ENCODE measurements around the gene CD52.

Gene CD52, protein sequence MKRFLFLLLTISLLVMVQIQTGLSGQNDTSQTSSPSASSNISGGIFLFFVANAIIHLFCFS

DNA sequence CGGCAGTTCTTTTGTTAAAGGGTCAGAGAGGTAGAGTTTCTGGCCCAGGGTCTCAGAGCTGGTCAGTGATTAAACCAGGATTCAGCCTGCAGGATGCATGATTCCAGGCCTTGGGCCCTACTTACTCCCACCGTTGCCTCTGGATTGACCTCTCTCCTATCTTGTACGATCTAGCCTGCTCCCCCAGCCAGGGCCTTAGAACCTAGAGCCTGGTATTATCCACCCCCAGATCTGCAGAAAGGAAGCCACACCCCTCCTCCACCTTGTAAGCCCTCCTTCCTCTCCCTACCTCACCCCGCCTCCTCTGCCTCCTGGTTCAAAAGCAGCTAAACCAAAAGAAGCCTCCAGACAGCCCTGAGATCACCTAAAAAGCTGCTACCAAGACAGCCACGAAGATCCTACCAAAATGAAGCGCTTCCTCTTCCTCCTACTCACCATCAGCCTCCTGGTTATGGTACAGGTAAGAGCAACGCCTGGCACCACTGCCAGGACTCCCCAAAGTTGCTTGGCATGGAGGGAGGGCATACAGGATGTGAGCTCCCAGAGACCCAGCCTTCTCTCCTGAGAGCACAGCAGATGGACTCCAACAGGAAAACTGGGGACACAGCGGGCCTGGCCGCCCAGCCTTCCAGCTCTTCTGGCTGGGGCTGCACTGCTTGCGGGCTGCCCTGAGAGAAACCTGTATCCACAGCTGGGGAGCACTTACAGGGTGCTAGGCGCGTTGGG is at the start of gene CD52:
TSS of gene CD52 (plus strand) at position 347 of the 726 bp plus-strand sequence. CDS start at position 407, 60 bp downstream.
- peak; percentile 83 for DNase-seq

DNA sequence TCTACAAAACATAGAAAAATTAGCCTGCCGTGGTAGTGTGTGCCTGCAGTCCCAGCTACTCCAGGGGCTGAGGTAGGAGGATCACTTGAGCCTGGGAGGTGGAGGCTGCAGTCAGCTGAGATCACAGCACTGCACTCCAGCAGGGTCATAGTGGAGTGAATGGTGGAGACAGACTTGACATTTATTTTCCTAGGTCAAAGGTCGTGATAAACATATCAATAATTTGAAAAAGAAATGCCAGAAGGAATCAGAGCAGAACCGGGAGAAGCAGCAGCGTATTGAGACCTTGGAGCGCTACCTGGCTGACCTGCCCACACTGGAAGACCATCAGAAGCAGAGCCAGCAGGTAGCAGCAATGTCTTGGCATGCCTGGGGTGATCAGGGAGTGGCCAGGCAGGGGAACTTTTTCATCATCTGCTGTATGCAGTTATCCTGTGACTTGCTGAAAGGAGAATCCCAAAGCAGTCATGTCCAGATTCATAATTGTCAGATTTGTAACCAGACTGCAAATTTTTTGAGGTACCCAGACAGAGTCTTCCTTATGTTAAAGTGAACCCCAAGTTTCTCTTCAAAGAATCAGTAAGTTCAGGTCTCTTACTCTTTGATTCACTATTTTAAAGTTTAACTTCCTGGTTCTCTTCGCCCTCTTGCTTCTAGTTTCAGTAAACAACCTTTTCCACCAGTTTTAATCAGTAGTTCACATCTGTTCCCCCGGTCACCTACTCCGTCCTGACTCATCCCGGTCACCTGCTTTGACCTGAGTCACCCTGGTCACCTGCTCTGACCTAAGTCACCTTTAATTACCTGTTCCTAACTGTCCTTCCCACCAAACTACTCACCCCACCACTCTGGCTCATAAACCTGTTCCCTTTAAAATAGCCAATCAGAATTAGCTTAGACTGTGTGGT is 49.2 kb upstream of the CD52 start:
- DNase-seq, result no peak

DNA sequence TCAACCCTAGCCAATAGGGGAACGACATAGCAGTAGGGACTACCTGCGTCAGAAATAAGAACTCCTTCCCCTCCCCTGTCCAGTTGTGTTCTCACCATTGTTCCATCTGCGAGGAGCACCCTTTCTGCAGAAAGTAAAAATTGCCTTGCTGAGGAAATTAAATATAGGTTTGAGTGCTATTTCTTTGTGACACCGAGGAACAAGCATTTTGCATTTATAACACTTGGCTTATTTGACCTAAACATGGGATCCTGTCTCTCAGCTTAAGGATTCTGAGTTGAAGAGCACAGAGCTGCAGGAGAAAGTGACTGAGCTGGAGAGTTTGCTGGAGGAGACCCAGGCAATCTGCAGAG is 48.6 kb upstream of the CD52 start:
- DNase-seq, result no peak

DNA sequence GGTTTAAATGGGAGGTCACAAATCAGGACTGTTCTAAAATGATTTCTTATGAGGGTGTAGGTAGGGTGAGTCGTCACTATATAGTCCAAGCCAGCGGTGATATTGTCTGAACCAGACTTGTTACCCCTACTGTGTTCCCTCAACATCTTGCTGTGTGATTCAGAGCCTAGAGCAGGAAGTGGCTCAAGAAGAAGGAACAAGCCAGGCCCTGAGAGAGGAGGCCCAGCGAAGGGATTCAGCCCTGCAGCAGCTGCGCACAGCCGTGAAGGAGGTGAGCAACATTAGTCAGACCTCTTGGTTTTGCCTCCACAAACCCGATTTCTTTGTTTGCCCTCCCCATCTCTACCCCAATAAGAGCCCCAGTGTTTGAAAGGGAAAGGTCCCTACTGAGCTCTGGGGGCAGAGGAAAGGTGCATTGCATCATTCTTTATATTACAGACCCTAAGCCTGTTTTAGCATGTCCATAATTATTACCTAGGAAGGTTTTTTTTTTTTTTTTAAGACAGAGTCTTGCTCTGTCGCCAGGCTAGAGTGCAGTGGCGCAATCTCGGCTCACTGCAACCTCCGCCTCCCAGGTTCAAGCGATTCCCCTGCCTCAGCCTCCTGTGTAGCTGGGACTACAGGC is 42.8 kb upstream of the CD52 start:
- no peak for DNase-seq

DNA sequence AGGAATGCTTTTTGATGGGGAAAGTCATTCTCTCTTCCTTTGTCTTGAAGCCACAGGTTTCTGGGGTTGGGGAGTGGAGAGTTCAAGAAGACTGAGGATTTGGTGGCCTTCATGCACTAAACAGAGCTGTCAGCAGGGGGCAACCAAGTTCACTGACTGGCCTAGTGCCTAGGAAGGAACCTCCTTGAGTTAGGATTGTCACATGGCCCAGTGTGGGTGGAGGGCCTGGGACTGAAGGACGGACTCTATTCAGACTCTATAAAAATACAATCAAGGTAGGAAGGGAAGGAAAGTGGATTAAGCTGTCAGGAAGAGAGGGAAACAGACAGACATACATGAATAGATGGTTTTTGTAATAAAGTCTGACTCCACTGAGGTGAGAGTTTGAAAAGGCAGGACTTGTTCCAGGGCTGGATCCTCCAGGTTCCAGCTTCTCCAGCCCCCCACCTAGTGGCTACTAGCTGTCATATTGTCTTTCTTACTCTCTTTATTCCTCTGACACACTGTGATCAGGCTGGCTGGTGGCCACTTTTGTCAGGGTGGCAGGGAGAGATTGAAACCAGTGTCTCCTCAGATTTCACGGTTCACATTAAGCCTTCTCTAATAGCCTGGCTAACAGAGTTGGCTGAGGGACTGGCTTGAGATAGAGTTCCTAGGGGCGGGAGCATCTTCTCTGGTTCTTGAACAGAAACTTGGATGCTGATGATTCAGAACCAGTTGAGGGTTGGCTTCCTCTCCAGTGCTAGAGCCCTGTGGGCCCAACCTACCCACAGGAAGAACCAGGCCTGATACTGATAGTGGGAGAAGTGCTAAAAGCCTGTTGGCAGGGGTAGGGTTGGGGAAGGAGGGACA is 42.0 kb upstream of the CD52 start:
- peak; percentile 82 for DNase-seq

DNA sequence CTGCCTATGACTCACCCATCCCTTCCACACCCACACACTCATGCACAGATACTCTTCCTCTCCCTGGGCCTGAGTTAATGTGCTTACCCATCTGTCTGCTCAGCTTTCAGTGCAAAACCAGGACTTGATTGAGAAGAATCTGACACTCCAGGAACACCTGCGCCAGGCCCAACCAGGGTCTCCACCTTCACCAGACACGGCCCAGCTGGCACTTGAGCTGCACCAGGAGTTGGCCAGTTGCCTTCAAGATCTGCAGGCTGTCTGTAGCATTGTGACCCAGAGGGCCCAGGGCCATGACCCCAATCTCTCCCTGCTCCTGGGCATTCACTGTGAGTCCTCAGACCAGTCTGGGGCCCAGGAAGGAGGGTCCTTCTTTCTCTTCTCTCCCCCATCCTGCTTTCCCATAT is 41.3 kb upstream of the CD52 start:
- DNase-seq, result no peak

DNA sequence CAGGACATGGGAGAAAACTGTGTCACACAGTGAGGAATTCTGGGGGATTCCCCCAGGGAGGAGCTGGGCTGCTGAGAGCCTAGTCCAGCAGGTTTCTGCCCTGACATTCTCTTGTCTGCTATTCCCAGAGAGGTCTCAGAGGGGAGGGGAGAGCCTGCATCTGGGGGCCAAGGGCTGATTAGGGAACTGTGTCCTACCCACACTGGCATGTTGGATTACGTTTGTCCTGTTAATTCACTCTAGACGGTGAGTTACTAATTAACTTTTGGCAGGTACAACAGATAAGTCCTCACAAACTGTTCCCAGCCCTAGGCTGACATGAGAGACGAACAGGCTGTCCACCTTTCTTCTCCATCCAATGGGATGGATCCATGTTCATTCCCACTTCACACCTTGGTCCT is 40.5 kb upstream of the CD52 start:
- no peak for DNase-seq

DNA sequence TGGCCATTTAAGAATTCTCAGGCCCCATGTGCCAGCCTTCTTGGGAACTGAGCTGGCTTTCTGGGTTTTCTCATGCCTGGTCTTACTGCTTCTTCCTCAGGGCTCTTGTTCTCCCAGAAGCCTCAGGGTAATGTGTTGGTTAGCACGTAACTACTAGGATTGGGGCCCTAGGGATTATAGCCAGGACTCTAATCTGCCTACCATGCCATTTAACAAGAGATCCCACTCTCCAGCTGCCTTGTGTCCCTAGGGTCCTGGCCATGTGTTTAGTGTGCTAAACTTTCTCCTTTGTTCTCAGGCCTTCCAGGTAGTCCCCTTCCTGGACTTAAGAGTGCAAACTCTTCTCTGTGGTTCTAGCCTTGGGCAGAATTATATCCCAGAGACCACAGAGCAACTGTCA is 40.0 kb upstream of the CD52 start:
- DNase-seq, result no peak

DNA sequence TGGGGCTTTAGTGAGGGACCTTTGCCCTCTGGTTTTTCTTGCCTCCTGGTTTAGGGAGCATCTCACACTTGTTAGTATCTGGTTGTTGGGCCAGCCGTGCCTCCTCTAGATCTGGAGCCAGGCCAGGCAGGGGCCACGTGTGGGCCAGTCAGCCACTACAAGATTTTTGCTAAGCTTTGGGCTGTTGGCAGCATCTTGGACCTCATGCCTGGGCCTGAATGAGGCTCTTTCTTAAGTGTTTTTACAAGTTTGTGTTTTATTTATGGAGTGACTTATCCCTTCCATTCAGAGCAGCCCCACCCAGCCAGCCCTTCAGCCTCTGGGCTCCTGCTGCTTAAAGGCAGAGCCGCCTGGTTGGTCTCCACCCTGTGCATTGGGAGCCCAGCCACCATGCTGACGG is 39.5 kb upstream of the CD52 start:
- DNase-seq, result no peak

DNA sequence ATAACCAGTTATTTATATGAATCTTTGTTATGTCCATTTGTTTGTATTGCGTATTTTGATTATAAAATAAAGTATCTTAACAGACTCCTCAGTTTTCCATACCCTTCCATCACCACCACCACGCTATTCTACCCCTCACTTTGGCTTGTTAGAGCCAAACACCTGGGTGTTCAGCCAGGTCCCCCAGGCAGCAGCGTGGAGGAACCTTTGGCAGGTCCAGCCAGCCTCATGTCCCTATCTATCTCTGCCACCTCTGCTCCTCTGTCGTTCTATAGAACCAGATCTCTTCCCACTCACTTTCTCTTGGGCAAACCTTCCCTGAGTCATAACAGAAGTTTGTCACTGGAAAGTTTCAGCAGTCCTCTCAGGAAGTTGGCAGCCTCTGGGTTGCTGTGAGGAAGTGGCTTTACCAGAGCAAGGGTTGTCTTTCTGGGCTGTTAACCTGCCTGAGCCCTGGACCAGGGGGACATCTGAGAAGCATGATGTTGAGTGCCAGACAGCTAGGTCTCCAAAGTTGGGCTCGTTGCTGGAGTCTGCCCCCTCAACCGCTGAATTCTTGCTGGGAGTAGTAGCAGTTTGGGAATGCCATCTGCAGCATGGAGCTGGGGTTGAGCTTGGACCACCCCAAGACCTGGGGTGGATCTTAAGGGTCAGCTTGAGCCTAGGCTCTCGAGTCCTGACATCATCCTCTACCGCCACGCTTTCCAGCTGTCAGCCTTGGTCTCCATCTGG is 38.9 kb upstream of the CD52 start:
- DNase-seq, result peak; percentile 39

DNA sequence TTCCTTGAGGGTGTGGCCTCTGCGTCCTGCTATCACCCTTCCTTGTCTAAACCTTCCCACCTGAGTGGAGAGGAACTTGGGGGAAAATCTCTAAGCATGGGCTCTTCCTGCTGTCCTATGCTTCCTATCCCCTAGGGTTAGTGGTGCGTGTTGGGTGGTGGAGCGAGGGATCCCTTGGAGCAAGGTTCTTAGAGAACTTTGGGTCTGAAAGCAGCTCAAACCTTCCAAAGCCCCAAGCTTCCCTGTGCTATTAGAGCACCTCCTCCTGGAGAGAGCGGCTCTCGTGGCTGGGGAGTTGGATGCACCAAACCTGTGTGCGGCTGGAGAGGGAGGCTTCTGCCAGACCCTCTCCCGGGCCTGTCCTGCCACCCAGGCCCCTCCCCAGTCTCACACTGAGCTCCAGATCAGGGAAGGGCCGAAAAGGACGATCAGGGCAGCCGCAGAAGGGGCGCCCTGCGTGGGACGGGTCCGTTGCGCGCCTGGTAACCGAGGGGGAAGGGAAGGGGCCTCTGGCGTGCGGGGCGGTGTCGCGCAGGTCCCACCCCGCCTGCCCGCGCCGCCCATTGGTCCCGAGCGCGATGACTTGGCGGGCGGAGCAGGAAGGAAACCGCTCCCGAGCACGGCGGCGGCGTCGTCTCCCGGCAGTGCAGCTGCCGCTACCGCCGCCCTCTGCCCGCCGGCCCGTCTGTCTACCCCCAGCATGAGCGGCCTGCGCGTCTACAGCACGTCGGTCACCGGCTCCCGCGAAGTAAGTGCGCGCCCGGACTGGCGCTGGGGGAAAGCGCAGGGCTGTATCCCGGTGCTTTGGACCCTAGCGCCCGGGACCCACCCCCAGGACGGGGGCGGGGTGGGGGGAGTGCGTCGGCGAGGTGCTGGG is 38.1 kb upstream of the CD52 start, which contains the start of gene SH3BGRL3:
TSS of gene SH3BGRL3 (plus strand) at position 631 of the 877 bp plus-strand sequence. CDS start at position 701, 70 bp downstream.
- peak; percentile 85 for DNase-seq

DNA sequence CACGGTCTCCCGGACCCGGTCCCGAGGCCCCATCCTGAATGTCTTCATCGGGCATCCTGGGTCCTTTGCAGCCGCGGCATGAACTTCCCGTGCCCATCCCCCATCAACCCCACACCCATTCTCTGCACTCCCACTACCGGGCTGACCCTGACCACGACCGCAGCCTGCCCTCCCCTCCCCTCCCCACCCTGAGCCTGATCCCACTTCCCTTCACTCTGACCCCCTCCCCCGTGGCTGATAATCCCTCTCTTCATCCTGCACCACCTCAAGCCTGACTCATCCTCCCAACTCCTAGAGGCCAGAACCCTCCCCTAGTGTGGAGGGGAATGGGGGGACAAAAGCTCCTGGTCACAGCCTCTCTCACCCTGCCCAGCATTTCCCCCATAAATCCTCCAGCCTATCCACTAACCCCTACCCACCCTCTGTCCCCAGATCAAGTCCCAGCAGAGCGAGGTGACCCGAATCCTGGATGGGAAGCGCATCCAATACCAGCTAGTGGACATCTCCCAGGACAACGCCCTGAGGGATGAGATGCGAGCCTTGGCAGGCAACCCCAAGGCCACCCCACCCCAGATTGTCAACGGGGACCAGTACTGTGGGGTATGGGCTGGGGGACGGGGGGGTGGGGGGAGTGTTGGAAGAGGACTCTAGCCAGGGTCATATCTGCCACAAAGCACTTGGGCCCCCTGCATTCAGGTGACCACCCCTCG is 37.3 kb upstream of the CD52 start:
- DNase-seq, result no peak

DNA sequence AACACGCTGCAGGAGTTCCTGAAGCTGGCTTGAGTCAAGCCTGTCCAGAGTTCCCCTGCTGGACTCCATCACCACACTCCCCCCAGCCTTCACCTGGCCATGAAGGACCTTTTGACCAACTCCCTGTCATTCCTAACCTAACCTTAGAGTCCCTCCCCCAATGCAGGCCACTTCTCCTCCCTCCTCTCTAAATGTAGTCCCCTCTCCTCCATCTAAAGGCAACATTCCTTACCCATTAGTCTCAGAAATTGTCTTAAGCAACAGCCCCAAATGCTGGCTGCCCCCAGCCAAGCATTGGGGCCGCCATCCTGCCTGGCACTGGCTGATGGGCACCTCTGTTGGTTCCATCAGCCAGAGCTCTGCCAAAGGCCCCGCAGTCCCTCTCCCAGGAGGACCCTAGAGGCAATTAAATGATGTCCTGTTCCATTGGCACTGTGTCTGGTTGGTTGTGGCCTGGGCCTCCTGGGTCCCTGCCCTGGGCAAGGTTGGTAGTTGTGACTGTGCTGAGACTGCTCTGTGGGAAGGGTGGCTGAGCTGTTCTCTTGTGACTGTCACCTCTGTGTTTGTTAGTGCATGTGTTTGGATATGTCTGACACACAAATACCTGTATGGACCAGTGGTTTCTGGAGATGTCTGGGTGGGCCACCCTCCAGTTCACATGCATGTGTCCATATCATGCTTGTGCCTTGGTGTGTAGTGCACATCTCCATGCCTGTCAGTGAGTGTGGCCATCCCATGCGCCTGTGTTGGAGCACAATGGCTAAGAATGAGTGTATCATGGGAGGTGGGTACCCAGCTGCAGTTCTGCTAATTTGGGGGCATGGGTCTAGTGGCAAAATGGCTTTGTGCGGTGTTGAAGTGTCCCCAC is 36.4 kb upstream of the CD52 start:
- DNase-seq, result no peak

DNA sequence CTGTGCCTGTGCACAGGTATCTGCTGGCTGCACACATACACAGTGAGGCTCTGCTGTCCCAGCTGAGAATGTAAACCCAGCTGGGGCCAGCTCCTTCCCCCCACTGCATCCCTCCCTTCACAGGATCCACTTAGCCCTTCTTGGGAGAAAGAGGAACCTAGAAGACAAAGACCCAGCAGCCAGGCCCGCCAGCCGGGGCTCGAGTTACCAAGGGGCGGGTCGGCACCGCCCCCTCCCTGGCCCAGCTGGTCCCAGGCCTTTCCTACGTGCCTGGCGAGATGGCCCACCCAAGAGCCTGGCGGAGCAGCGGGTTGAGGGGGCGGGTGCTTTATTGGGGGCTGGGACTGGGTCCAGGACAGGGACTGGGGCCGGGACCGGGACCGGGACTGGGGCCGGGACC is 35.8 kb upstream of the CD52 start:
- DNase-seq, result no peak

DNA sequence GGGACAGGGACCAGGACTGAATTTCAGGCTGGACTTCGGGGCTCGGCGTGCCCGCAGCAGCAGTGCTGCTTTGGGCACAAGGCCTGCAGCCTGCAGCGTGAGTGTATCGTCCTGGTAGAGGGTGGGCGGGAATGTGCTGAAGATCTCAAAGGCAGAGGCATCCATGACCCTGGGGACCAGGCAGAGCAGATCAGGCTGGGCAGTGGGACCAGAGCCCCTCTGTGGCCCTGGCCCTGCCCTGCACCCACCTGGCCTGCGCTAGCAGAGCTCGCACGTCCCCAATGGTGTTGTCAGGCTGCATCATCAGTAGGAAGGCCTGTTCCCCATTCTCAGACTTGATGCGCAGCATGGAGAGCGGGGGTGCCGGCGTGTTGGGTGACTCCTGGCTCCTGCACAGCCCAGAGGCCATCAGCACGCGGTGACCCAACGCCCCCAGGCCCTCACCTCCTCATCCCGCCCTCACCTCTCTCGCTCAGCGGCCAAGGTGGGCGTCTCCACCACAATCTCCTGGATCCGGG is 35.3 kb upstream of the CD52 start:
- DNase-seq, result no peak

DNA sequence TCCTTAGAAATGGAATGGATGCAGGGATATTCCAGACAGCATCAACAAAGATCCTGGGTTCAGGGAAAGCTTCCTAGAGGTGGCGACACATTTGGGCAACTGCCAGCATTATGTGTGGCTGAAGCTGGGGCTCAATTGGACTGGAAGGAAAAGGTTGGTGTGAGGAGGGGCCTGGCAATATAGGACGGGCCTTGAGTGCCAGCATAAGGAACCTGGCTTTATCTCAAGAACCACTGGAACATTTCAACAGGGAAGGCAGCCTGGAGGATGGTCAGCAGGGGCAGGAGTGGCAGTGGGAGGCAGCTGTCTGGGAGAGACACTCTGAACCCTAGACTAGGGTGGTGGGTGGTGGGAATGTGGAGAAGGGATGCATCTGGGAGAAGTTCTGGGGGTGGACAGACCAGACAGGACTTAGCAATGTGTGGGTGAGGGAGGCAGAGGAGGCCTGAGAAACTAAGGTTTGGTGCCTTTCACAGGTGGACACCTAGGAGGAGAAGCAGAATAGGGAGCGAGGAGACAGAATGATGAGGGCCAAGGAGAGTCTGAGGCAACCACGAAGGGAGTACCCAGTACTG is 34.4 kb upstream of the CD52 start:
- no peak for DNase-seq

DNA sequence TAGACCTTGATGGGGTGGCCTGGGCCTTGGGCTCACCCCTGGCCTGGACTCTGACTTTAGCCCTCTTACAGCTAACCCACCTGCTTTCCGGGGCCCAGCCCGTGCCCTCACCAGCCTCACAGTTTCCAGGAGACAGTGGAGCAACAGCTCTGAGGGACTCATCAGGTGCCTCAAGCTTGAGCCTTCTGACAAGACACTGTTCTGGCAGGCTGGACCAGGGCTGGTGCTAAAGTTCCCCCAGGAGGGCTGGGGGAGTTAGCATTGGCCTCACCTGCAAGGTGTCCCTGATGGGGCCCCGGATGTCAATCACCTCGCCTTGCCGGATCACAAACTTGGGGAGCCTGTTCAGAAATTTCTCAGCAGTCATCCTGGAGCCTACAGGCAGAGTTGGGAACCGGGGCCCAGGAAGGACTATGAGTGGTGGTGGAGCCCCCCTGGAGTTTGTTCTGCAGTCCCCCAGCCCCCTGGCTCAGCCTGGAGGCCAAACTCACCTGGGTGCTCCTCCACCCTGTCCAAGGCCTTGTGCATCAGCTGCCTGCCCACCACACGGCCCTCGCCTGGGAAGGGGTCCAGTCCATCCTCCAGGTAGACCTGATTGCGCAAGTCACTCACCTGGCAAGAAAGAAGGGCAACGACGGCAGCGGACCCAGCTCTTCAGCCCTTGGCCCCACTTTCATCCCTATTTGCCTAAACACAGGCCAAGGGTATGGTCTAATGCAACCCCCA is 33.7 kb upstream of the CD52 start:
- no peak for DNase-seq

All from CD4-positive, alpha-beta T cell treated with Interleukin-10 for 1 hour (primary cell).